Hepatocyte (in vitro differentiated cells): ENCODE measurements around the gene RAB1A.

Experiments
- CTCF ChIP-seq: fragments of 200-600 bp; sonication (generic); IDR thresholded peaks from 2 replicates; pipeline ENCODE4 v1.5.1; 2016; ENCODE audit warnings: antibody characterized with exemption, mild to moderate bottlenecking; ENCODE audit not compliant: poor library complexity
- EZH2 ChIP-seq: fragments of 200-600 bp; sonication (generic); IDR thresholded peaks from 2 replicates; pipeline ENCODE4 v1.6.1; 2016; ENCODE audit warnings: antibody characterized with exemption, mild to moderate bottlenecking, borderline replicate concordance
- EZH2phosphoT487 ChIP-seq: fragments of 200-600 bp; sonication (generic); IDR thresholded peaks from one replicate; pipeline ENCODE4 v1.6.1; 2018; ENCODE audit warnings: antibody characterized with exemption, mild to moderate bottlenecking, low read depth, moderate library complexity; ENCODE audit not compliant: unreplicated experiment, severe bottlenecking

- no peak for TF ChIP-seq CTCF
- no peak for TF ChIP-seq EZH2
- TF ChIP-seq EZH2phosphoT487, result no peak
These were observed 30.0 kb upstream of the RAB1A start for GRCh38 chr2:65159906-65160305.
